Thoracic aorta (tissue), 2 donors: ENCODE data around the gene ANO7. TPM values are rescaled to one million over a fixed set of nuclear protein-coding genes. Genes with fewer than 3 reads are reported as not detected.

Source experiments
- ATAC-seq: fragments of 150-250 bp; one replicate; pipeline ENCODE4 v1.8.0; 2017; ENCODE audit warnings: low read depth; ENCODE audit not compliant: insufficient number of reproducible peaks, low FRiP score
- DNase-seq: peaks from one replicate; pipeline ENCODE4 v3.0.0-alpha.2; 2020; ENCODE audit warnings: low spot score
- H3K27ac ChIP-seq, 2 donors: fragments of 200-600 bp; sonication (generic); 1 replicate in 1 of 2; 2 replicates in 1 of 2; pipeline ENCODE4 v1.5.1; 2016; ENCODE audit warnings: mild to moderate bottlenecking in 2 of 2, moderate library complexity in 2 of 2
- H3K27me3 ChIP-seq: fragments of 200-600 bp; sonication (generic); replicated peaks from 2 replicates; pipeline ENCODE4 v1.6.0; 2016; ENCODE audit warnings: mild to moderate bottlenecking; ENCODE audit not compliant: insufficient read depth
- H3K36me3 ChIP-seq: fragments of 200-600 bp; sonication (generic); one replicate; pipeline ENCODE4 v1.5.1; 2016
- H3K4me1 ChIP-seq, 2 donors: fragments of 200-600 bp; sonication (generic); 1 replicate in 1 of 2; 2 replicates in 1 of 2; pipeline versions ENCODE4 v1.5.1 to v1.6.0; 2016; ENCODE audit warnings: low read depth in 2 of 2, mild to moderate bottlenecking in 1 of 2; ENCODE audit not compliant: control insufficient read depth in 1 of 2
- H3K4me3 ChIP-seq: fragments of 200-600 bp; sonication (generic); 2 replicates; pipeline ENCODE4 v1.5.1; 2016; ENCODE audit warnings: mild to moderate bottlenecking
- H3K9me3 ChIP-seq: fragments of 200-600 bp; sonication (generic); 2 replicates; pipeline ENCODE4 v1.5.1; 2016
- total RNA-seq, 2 donors: library from RNA; depleted of rRNA; stranded (reverse); fragments of >200 nt; gene quantifications; one replicate each; pipeline versions ENCODE4 v1.1.0 to v1.2.3, GENCODE V29; 2016
- TF ChIP-seq, protein P1 (sequence below): fragments of 200-600 bp; sonication (generic); IDR thresholded peaks from one replicate; pipeline ENCODE4 v1.5.1; 2019; ENCODE audit warnings: antibody characterized with exemption

ANO7 gene
- total RNA-seq, 2 donors from 2014 or later, result 0.27 to 1.2 TPM

DNA sequence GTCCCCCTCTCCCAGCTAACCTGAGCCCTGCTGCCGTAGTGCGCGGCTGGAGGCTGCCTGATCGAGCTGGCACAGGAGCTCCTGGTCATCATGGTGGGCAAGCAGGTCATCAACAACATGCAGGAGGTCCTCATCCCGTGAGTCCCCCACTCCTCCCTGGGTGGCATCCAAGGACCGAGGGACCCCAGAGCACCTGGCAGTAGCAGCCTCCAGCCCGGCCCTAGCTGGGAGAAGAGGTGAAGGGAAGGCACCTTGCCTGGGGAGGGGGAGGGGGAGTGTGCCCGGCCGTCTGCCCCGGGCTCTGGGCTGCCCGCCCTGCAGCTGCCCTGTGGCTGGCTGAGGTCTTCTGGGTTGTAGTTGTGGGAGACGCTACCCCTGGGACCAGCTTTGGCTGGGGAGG, 26.3 kb downstream of the ANO7 start:
- Histone ChIP-seq H3K4me3 (no peak overlapping the region), H3K27me3 (no peaks in the 10 kb centered on the region), H3K27ac (no peak overlapping the region), H3K36me3 (no peaks in the 10 kb centered on the region), H3K9me3 (no peaks in the 10 kb centered on the region), H3K4me1 (peaks cover 6 to 10% of the 10 kb centered on the region in 2 donors)
- ATAC-seq, result no peak
- TF ChIP-seq, protein P1, sequence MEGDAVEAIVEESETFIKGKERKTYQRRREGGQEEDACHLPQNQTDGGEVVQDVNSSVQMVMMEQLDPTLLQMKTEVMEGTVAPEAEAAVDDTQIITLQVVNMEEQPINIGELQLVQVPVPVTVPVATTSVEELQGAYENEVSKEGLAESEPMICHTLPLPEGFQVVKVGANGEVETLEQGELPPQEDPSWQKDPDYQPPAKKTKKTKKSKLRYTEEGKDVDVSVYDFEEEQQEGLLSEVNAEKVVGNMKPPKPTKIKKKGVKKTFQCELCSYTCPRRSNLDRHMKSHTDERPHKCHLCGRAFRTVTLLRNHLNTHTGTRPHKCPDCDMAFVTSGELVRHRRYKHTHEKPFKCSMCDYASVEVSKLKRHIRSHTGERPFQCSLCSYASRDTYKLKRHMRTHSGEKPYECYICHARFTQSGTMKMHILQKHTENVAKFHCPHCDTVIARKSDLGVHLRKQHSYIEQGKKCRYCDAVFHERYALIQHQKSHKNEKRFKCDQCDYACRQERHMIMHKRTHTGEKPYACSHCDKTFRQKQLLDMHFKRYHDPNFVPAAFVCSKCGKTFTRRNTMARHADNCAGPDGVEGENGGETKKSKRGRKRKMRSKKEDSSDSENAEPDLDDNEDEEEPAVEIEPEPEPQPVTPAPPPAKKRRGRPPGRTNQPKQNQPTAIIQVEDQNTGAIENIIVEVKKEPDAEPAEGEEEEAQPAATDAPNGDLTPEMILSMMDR, result no peak
- no peak for DNase-seq

DNA sequence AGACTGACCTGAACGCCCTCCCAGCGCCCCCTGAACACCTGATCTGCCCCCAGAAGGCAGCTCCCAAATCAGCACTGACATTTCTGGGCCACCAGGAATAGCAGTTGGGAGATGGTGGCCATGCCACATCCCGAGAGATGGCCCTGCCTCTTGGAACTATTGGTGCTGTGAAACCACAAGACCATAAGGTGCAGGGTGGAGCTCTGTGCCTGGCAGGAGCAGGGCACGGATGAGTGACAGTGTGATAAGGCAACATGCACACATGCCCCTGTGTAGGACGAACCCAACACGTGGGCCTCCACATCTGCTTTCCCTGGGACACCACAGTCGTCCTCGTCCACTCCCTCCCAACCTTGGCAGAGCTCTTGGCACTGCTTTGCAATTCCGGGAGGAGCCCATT, 26.9 kb downstream of the ANO7 start:
- Histone ChIP-seq H3K9me3 (no peaks in the 10 kb centered on the region), H3K36me3 (no peaks in the 10 kb centered on the region), H3K4me1 (peaks cover 6 to 10% of the 10 kb centered on the region in 2 donors), H3K27me3 (no peaks in the 10 kb centered on the region), H3K4me3 (no peak overlapping the region), H3K27ac (no peak overlapping the region)
- DNase-seq (no peak), ATAC-seq (no peak)
- TF ChIP-seq, protein P1, result no peak

DNA sequence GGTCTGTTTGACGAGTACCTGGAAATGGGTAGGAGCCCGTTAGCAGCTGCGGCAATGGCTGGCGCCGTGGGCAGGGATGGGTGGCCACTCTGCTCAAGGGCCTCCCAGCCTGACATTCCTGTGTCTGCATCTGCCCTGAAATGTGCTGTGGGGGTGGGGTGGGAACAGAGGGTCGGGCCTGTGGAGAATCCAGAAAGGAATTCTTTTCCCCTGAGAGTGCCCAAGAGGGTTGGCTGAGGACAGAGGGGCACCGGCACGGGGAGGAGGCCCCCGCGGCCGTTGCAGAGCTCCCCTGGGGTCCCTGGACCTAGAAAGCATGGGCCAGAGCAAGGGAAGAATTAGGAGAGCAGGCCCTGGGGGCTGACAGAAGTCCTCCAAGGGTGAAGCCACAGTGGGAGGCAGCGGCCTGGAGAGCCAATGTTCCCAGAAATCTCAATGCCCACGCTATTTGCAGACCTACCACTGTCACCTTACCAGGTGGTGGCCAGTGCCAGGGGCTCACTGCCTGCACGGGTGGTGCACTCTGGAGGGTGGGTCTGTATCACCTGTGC, 27.8 kb downstream of the ANO7 start:
- Histone ChIP-seq H3K36me3 (no peaks in the 10 kb centered on the region), H3K27me3 (no peaks in the 10 kb centered on the region), H3K4me3 (no peak overlapping the region), H3K4me1 (peaks cover 6 to 10% of the 10 kb centered on the region in 2 donors), H3K9me3 (no peaks in the 10 kb centered on the region), H3K27ac (no peak overlapping the region)
- TF ChIP-seq, protein P1, result no peak
- DNase-seq (no peak), ATAC-seq (no peak)

DNA sequence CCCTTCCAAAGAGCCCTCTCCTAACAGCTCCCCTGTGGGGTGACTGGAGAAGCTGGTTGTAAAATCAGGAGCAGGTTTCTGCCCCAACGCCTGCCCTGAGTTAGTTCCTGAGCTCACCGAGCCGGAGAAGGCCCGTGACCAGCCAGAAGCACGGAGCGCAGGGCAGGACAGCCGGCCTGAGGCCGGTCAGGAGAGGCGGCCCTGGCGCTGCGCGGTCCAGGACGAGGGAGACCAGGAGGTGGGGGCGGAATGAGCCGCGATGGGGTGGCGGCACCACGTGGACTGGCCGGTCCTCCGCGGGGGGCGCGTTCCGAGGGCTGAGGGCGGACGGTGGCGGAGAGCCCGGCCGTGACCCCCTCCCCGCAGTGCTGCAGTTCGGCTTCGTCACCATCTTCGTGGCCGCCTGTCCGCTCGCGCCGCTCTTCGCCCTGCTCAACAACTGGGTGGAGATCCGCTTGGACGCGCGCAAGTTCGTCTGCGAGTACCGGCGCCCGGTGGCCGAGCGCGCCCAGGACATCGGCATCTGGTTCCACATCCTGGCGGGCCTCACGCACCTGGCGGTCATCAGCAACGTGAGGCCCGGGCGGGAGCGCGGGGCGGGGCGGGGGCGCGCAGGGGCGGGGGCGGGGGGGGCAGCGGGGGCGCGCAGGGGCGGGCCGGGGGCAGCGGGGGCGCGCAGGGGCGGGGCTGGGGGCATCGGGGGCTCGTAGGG, 29.0 kb downstream of the ANO7 start:
- ATAC-seq, result peak; percentile 38
- DNase-seq, result peak; percentile 13

More for the DNA sequence above, 29.0 kb downstream of the ANO7 start:
- H3K4me3 ChIP-seq, result peak overlapping the region; percentile 72
- peaks cover 6 to 10% of the 10 kb centered on the region in 2 donors for H3K4me1 ChIP-seq
- TF ChIP-seq, protein P1, result no peak
- H3K27ac ChIP-seq, result peak overlapping the region; percentile 55 to 83
- no peaks in the 10 kb centered on the region for H3K27me3 ChIP-seq
- no peaks in the 10 kb centered on the region for H3K9me3 ChIP-seq
- H3K36me3 ChIP-seq, result no peaks in the 10 kb centered on the region
